A549 treated with CpdA at 1 μM for 4 hours (cell line): ENCODE measurements around the gene RNU5D-1. TPM values are rescaled to one million over a fixed set of nuclear protein-coding genes. Genes with fewer than 3 reads are reported as not detected.

Experiments
- total RNA-seq: library from RNA; stranded (reverse); fragments of 200-300 nt; extraction: Qiagen RNA extraction; gene quantifications from 5 replicates; pipeline ENCODE4 v1.2.3, GENCODE V29; 2022; ENCODE audit warnings: low read depth

The RNU5D-1 gene
- total RNA-seq: not detected in 5 replicates

GRCh38 chr1:44730741-44731512, at the start of gene RNU5D-1:
Gene RNU5D-1, minus strand, starts transcription at chr1:44731170.

GRCh38 chr1:44775078-44775929, 44.3 kb upstream of the RNU5D-1 start, which contains the start of gene RPS8:
Gene RPS8, plus strand, starts transcription at chr1:44775540. Its CDS starts 57 bp downstream, at chr1:44775597.

GRCh38 chr1:44739307-44740178, 8.6 kb upstream of the RNU5D-1 start, which contains the start of gene KIF2C:
Gene KIF2C, plus strand, starts transcription at chr1:44739837. Its CDS starts 96 bp downstream, at chr1:44739933.

Other genes with a start within 250 kb of the RNU5D-1 start
- 7.1 to 9.2 TPM (median 8.4 TPM) in 5 replicates for gene TMEM53, start 56.7 kb downstream of the RNU5D-1 start, total RNA-seq
- gene ARMH1, start 56.5 kb downstream of the RNU5D-1 start, total RNA-seq: 0.48 to 1.1 TPM (median 0.66 TPM) in 5 replicates
- gene KIF2C, start 8.7 kb upstream of the RNU5D-1 start, total RNA-seq: 37.1 to 47.6 TPM (median 39.4 TPM) in 5 replicates
- gene RPS8, start 44.4 kb upstream of the RNU5D-1 start, total RNA-seq: 1,576 to 1,761 TPM (median 1,722 TPM) in 5 replicates
- 0.29 to 0.44 TPM (median 0.30 TPM) in 5 replicates for gene BEST4, start 57.0 kb upstream of the RNU5D-1 start, total RNA-seq
- gene PLK3, start 69.2 kb upstream of the RNU5D-1 start, total RNA-seq: 13.8 to 17.7 TPM (median 15.6 TPM) in 5 replicates
- 0.29 to 0.70 TPM (median 0.57 TPM) in 5 replicates for gene DYNLT4, start 76.2 kb upstream of the RNU5D-1 start, total RNA-seq
- 2.4 to 3.8 TPM (median 2.6 TPM) in 5 replicates for gene BTBD19, start 77.4 kb upstream of the RNU5D-1 start, total RNA-seq
- gene PTCH2, start 112.1 kb upstream of the RNU5D-1 start, total RNA-seq: 0.17 to 0.31 TPM (median 0.21 TPM) in 5 replicates